ENCODE results near the gene ANXA4.
"Not testable (repeated sequence)": the region's sequence is repeated elsewhere in the genome, so short reads cannot be mapped to it uniquely, and the experiment has no call there.

The ANXA4 gene

DNA sequence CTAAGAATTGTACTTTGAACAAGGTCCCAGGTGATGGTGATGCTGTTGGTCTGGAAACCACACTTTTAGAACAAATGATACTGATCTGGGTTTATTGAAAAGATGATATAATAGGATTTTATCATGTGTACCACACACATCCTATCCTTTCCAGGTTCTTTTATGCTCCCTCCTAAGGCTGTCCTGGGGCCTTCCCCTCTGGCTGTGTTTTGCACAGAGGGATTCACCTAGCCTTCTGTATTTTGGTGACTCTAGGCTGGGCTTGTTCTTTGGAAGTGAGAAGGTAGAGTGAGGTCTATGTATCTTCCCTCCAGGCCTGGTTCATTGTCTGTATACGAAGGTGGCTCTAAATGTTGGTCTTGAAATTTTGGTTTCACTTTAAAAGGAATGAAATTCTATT lies 12.7 kb downstream of the ANXA4 start:
- DNase-seq (ENCODE audit: low read depth), result no peak

DNA sequence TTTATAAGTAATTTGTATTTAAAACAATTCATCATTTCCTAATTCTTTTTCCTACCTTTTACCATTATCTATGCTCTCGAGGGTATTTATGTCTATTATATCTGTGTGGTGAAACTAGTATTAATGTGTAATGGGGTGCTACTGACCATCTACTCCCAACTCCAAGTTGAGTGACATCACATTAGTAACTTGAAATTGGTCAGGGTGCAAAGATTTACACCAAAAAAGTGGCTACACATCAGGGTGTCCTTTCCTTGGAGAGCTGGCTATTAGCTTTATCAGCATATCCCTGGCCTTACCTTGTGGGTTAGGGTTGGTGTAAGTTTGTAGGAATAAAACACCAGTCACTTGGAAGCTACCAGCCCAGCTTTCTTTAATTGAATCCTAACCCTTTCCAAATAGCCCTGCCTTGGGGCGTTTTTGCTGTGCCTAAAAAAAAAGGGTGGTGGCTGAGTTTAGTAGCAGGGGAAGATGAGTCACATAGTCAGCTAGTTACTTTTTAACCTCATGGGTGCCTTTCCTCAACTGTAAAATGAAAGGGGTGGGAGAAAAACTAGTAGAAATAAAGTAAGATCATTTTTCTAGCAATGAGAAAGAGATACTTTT lies 14.0 kb downstream of the ANXA4 start:
- DNase-seq (ENCODE audit: low read depth), result peak; percentile 71

DNA sequence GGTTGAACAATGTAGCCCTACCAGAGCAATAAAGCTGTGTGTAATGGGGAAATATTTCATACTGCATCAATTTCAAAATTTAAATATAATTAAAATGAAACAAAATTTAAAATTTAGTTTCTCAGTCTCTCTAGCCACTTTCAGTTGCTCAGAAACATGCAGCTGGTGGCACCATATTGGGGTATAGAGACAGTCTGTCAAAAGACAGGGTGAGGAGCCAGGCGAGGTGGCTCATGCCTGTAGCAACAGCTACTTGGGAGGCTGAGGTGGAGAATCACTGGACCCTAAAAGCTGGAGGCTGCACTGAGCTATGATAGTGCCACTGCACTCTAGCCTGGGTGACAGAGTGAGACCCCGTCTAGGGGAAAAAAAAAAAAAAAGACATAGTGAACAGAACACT lies 20.1 kb downstream of the ANXA4 start:
- DNase-seq (ENCODE audit: low read depth), result no peak

DNA sequence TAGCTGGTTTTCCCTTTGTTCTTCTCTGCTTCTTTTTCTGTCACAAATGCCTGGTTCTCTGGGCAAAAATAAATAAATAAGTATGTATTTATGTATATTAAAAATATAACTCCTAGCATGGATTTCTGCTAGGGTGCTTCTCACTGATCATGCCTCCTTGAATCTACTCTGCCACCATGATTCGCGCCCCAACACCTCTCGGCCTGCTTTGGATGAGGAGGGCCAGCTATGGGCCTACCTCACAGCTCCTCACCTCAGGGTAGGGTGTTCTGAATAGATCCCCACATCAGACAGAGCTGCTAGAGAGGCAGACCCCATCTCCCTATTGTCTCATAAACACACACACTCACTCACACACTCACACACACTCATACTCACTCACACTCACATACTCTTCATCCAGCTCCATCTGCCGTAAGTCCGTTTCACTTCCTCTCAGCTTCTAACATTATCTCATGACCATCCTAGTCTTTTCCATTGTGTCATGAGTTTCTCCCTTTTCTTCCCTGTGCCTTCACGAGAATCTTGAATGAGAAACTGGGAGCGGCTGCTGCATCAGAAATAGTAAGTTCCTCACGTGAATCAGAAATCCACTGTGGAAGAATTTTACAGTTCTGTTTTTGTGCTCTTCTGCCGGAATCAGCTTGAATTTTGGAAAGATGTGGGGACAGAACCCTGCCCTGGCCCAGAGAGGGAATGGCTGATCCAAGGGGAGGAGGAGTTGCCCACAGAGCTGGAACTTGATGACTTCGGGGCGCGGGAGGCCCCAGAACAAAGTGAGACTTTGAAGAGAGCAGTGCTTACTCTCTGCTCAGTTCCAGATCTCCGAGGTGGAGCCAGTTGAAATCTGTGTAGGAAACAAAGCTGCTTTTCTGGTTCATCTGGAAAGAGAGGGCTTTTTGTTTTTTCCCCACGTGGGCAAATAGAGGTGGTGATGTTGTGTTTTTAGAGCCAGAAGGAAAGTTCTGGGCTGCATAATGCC lies 20.9 kb downstream of the ANXA4 start:
- no peak for DNase-seq (ENCODE audit: low read depth)

DNA sequence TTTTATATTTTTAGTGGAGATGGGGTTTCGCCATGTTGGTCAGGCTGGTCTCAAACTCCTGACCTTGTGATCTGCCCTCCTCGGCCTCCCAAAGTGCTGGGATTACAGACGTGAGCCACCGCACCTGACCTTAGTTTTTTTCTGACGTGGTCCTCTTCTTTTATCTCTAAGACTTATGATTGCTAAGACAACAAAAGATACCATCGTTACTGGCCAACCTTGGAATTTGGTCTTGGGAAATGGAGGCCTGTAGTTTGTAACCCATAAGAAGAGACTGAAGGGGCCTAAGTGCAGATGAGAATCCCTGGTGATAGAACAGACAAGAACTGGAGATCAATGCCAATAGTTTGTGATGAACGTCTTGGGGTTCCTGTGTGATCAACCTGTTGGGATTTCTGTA lies 21.9 kb downstream of the ANXA4 start:
- not testable (repeated sequence) for DNase-seq (ENCODE audit: low read depth)

DNA sequence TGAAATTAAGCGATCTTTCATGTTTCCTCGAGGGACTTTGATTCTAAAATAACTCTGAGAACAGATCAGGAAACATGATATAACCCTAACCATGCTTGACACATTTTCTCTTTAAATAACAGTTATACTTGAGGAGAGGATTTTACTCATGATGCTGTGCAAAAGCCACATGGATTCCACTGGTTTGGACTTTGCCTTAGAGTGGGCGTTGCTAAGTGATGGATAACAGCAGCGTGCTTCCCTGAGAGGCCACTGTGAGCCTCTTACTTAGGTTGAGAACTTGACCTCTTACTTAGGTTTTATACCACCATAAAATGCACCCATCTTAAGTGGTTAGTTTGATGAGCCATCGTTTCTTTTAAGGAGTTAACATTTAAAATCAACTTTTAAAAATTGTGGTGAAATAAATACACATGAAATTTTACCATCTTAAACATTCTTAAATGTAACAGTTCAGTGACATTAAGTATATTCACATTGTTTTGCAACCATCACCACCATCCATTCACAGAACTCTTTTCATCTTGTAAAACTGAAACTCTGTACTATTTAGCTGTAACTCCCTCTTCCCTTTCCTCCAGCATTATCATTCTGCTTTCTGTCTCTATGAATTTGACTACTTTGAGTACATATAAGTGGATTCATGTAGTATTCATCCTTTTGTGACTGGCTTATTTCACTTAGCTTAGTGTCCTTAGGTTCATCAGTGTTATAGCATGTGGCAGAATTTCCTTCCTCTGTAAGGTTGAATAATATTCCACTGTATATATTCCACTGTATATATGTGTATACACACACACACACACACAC lies 22.6 kb downstream of the ANXA4 start:
- no peak for DNase-seq (ENCODE audit: low read depth)

DNA sequence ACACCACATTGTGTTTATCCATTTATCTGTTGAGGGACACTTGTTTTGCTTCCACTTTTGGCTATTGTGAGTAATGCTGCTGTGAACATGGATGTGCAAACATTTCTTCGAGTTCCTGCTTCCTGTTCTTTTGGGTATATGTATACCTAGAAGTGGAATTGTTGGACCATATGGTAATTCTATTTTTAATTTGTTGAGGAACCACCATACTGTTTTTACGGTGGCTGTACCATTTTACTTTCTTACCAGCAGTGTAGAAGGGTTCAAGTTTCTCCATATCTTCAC lies 23.1 kb downstream of the ANXA4 start:
- no peak for DNase-seq (ENCODE audit: low read depth)

DNA sequence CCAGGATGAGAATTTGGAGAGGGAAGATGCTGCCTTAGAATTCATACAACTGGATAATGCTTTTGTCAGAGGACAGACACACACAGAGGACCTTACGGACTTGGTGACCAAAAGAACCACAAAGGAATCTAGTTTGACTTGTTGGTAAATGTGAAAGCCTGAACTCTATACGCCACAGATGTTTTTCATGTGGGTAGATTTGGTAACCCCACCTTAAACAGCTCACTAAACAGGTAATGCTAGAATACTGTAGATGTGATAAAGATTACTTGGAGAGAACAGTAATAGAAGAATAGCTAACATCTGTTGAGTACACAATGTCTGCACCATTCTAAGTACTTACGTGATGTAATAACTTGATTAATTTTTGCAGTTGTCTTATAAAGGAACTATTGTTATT lies 24.1 kb downstream of the ANXA4 start:
- no peak for DNase-seq (ENCODE audit: low read depth)

DNA sequence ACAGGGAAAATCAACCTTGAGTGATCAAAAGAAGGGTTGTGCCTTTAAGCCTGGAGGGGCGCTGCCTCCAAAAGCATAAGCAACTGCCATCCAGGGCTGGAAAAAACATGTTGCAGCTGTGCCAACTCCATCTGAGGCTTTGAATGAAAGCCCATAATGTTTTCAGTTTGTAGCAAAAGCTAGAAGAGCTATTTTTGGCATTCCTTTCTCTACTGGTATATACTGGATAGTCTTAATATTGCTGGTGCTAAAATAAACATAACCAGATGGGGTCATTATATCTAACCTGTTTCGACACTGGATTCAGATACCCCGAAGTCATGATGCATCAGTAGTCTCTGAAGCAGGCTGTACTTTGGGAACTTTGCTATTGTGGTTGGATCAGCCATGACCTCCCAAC lies 25.1 kb downstream of the ANXA4 start:
- DNase-seq (ENCODE audit: low read depth), result peak; percentile 87

DNA sequence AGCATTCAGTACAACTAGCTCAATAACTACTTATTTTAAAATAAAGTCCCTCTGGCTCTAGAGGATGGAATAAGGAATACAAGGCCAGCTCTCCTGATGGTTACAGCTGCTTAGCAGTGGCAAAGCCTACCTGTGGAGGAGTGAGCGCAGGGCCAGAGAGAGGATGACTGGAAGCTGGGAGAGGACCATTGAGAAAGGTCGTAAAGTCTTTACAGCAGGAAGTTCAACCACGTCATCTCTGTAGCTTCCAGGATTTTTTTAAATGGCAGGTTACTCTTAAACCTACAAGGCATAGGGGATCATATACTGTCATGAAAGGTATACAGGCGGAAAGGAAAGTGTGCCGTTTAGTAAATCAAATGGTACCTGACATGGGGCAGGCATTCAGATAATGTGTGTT lies 26.3 kb downstream of the ANXA4 start:
- DNase-seq (ENCODE audit: low read depth), result no peak

DNA sequence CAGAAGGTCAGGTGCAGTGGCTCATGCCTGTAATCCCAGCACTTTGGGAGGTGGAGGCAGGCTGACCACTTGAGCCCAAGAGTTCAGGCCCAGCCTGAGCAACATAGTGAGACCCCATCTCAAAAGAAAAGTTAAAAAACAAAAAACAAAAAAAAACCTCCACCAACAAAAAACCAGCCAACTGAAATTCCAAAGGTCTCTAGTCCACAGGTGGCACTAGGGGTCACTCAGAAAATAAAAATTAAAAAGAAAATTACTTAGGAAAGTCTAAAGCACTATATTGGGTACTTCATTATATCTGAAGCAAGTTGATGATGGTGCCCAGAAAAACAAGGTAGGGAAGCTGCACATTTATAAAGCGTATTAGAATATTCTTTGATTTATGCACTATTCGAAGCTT lies 26.9 kb downstream of the ANXA4 start:
- no peak for DNase-seq (ENCODE audit: low read depth)

DNA sequence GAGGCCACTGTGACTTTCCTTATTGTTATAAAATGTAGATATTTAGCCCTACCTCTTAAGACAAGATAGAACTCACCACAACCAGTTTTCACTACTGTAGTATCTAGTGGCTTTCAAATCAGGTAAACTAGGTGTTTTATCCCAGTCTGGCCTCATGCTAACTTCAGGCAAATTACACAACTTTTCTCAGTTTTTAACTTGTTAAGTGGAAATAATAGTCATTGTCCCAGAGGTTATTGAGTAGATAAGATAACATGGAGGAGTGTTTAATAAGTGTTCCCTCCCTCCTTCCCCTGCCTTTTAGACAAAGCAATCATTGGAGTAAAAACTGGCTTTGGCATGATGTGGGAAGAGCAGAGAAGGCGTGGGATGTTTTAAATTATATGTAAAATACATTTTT lies 27.3 kb downstream of the ANXA4 start:
- no peak for DNase-seq (ENCODE audit: low read depth)

DNA sequence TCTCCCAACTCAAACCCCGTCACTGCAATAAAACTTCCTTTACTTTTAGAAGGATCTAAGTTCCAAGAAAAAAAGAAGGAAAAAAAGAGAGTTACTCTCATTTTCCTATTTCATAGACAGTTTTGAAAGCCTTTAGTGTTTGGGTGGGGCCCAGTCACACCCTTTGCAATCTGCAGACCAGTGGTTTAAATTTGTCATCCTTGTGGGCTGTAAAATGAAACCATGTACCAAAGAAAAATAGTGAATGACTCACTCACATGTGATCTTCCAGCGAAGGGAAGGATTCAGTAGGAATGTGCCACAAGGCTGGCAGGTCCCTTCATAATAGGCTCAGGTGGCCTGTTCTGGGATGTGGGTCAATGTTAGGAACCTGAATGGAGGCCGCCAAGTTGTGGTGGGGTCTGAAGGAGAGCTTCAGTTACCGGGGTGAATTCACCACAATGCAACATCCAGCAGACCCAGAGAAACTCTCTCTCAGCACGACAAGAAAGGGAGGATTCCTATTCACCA lies 28.3 kb downstream of the ANXA4 start:
- peak; percentile 74 for DNase-seq (ENCODE audit: low read depth)

DNA sequence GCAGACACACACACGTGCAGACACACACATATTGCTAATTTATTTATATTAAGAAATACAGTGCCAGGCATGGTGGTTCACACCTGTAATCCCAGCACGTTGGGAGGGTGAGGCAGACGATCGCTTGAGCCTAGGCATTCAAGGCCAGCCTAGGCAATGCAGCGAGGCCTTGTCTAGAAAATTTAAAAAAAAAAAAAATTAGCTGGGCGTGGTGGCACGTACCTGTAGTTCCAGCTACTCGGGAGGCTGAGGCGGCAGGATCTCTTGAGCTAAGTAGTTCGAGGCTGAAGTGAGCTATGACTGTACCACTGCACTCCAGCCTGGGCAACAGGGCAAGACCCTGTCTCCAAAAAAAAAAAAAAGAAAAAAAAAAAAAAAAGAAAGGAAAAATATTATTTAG lies 28.8 kb downstream of the ANXA4 start:
- no peak for DNase-seq (ENCODE audit: low read depth)

DNA sequence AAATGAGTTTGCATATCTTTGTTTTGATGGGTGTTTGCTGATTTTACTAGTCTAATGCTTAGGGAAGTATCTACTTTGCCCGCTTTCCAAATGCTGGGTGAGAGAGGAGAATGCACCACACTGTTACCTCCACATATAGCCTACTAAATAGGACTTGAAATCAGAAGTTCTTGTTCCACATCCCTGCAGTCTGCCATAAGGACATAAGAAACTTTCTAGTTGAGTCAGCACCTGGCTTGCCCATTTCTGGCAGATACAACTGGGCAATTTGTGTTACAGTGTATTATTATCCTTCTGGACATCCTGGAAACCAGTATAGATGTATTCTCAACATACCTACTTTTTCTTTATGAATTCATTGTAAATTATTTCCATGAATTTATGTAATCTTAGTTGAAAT lies 29.5 kb downstream of the ANXA4 start:
- no peak for DNase-seq (ENCODE audit: low read depth)

DNA sequence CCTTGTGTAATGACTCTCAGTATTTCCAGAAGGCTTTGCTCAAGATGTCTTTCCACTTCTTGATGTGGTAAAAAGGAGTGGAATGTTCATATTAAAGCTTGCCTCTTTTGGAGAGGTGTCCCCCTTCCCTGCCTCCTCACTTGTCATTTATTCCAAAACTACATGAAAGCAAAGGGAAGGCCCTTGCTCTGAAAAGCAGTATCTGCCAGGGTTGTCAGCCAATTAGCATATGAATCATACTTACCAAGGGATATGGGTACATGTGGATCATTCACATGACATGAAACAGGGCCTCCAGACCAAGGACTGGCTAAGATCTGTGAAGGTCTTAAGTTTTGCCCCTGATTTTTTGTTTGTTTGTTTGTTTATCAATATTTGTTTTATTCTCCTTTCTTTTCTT lies 31.3 kb downstream of the ANXA4 start:
- DNase-seq (ENCODE audit: low read depth), result peak; percentile 17

DNA sequence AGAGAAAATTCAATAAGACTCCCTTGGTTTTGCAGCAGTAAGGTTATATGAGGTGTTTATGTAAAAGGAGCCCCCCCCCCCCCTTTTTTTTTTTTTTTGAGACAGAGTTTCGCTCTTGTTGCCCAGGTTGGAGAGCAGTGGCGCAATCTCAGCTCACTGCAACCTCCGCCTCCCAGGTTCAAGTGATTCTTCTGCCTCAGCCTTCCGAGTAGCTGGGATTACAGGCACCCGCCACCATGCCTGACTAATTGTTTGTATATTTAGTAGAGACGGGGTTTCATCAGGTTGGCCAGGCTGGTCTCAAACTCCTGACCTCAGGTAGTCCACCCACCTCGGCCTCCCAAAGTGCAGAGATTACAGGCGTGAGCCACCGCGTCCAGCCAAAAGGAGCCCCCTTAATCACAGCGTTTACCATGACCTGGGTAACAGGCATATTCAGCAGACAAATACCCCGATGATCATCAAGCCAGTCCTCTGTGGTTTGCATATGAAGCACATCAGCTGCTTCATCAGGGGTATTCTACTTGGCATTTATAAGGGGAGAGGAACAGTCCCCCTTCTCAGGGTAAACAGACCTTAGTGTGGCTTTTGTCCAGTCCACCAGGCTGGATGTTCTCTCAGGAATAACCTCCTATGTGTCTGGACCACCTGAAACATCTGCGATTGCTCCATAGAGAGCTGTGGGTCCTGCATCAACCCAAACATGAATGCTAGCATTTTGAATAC lies 32.5 kb downstream of the ANXA4 start:
- DNase-seq (ENCODE audit: low read depth), result not testable (repeated sequence)

DNA sequence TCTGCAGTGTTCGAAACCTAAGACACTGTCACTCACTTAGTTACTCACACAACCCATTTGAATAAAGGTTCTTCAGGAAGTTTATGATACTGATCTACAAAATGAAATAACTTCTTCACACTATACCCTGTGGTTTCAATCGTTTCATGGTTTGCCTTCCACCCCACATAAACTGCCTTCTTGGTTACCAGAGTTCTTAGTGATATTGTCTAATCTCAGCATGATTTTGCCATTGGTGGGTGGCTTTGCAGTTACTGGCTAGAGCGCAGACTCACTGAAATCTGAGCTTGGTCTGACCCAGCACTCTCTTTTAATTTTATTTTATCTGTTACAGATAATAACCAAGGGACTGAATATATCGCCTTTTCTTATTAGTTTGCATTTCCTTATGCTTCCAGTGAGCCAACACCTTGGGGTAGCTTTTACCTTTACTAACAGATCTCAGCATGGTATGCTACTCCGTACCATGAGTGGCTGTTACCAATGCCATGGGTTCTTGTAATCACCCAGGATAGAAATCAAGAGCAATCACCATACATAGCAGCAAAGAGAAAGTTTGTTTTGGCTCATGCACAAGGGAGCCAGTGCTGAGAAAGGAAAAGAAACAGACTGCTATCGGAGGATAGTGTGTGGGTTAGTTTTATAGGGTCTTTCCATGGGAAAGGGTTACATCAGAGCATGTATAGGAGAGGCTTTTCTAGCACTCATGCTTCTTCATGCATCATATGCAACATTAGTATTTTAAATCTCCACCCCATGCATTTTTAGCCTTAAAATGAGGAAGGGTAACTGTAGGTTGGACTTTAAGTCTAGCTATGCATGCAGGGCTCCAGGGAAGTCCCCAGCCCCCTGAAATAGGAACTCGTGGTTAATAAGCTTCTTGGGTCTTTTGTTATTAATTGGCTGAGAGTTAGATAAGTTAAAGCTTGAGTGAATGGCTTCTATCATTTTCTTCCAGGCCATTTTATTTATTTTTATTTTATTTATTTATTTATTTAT lies 33.3 kb downstream of the ANXA4 start:
- DNase-seq (ENCODE audit: low read depth), result no peak

DNA sequence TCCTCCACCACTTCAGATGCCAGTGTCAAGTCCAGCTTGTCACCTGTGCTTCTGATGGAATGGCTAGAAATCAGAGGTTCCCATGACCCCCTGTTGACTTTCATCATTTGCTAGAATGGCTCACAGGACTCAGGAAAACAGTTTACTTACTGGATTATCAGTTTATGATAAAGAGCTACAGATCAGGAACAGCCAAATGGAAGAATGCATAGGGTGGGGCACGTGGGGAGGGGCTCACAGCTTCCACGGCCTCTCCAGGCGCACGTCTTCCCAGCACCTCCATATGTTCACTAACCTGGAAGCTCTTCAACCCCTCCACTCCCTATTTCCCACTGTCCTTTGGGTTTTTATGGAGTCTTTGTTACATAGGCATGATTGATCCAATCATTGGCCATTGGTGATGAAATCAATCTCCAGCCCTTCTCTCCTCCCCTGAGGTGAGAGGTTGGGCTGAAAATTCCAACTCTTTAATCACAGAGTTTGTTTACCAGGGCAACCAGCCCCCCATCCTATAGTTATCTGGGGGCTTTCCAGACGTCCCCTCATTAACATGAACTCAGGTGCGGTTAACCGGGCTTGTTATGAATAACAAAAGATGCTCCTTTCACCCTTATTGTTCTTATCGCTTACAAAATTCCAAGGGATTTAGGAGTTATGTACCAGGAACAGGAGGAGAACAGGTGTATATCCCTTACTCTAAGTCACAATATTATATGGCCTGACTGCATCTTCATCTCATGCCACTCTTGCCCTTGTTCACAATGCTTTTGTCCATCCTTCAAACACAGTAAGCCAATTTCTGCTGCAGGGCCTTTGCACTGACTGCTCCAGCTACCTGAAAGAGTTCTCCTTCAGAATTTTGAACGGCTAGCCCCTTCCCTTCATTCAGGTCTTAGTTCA lies 35.2 kb downstream of the ANXA4 start:
- DNase-seq (ENCODE audit: low read depth), result no peak

DNA sequence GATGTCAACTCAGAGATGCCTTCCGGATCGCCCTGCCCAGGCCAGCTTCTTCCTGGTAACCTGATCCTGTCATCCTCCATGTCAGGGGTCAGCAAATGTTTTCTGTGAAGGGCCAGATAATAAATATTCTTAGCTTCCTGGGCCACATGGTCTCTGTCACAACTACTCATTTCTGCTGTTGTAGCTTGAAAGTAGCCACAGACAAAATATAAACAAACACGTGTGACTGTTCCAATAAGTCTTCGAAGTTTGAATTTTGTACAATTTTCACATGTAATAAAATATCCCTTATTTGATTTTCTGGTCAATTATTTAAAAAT lies 35.8 kb downstream of the ANXA4 start:
- no peak for DNase-seq (ENCODE audit: low read depth)

Measured in fibroblast of the conjunctiva (primary cell).